ENCODE measurements around the gene SH3RF2. TPM values are rescaled to one million over a fixed set of nuclear protein-coding genes. Genes with fewer than 3 reads are reported as not detected.

The SH3RF2 gene
- total and polyA plus RNA-seq, 2 of the 13 experiments (the other 11 are each of a cell fraction or from before 2014, with no cell fraction given), result 2.6 to 3.7 TPM

- TF ChIP-seq THAP9 (CRISPR knock-in tag; IDR thresholded peaks at IDR 0.05; ENCODE audit: borderline replicate concordance), result no peak
- TF ChIP-seq ZNF224 (CRISPR knock-in tag; IDR thresholded peaks at IDR 0.05), result no peak
- no peak for TF ChIP-seq LRRFIP1 (CRISPR knock-in tag; conservative IDR thresholded peaks at IDR 0.05)
- peak; percentile 84 for TF ChIP-seq RAD21 (CRISPR knock-in tag; IDR thresholded peaks at IDR 0.05)
- TF ChIP-seq REXO4 (CRISPR knock-in tag; IDR thresholded peaks at IDR 0.05; ENCODE audit: borderline replicate concordance), result no peak
- no peak for TF ChIP-seq SP4 (CRISPR knock-in tag; IDR thresholded peaks at IDR 0.05)
- peak; percentile 51; the same call in 1 of the 2 replicates for TF ChIP-seq GFI1 (CRISPR knock-in tag; IDR thresholded peaks at IDR 0.05; ENCODE audit: borderline replicate concordance)
- no peak for TF ChIP-seq IKZF1 (IDR thresholded peaks at IDR 0.05)
- no peak for TF ChIP-seq FOSL2 (CRISPR knock-in tag; IDR thresholded peaks at IDR 0.05)
- TF ChIP-seq ZNF329 (CRISPR knock-in tag; IDR thresholded peaks at IDR 0.05; ENCODE audit: low read depth), result no peak
- TF ChIP-seq ZBTB1 (CRISPR knock-in tag; IDR thresholded peaks at IDR 0.05; ENCODE audit: borderline replicate concordance), result no peak
- TF ChIP-seq ZBTB43 (CRISPR knock-in tag; conservative IDR thresholded peaks at IDR 0.05), result no peak
- TF ChIP-seq MLX (CRISPR knock-in tag; IDR thresholded peaks at IDR 0.05), result no peak
- TF ChIP-seq ZFY (CRISPR knock-in tag; IDR thresholded peaks at IDR 0.05), result no peak
- TF ChIP-seq ELF1 (CRISPR knock-in tag; IDR thresholded peaks at IDR 0.05), result no peak
- no peak for TF ChIP-seq SIX1 (CRISPR knock-in tag; IDR thresholded peaks at IDR 0.05; ENCODE audit: borderline replicate concordance)
- TF ChIP-seq STAG1 (CRISPR knock-in tag; IDR thresholded peaks at IDR 0.05), result peak; percentile 94
- no peak for TF ChIP-seq ZMYM2 (CRISPR knock-in tag; IDR thresholded peaks at IDR 0.05)
- TF ChIP-seq RCOR2 (CRISPR knock-in tag; IDR thresholded peaks at IDR 0.05), result no peak
- no peak for TF ChIP-seq ZNF331 (CRISPR knock-in tag; IDR thresholded peaks at IDR 0.05)
- no peak for TF ChIP-seq MAFG (CRISPR knock-in tag; IDR thresholded peaks at IDR 0.05)
- no peak for TF ChIP-seq CBX2 (IDR thresholded peaks at IDR 0.05; ENCODE audit: low read depth, low read length)
- no peak for TF ChIP-seq CBX2 (CRISPR knock-in tag; IDR thresholded peaks at IDR 0.05; ENCODE audit: low read depth)
Measured at GRCh38 chr5:146048994-146049703, 112.8 kb downstream of the SH3RF2 start (continued).
